ENCODE measurements around the gene FLRT2. TPM values are rescaled to one million over a fixed set of nuclear protein-coding genes. Genes with fewer than 3 reads are reported as not detected.

Gene FLRT2
- polyA plus RNA-seq, 1 donor (not counting 4 experiments of a cell fraction or from before 2014, with no cell fraction given), result 69.2 TPM

DNA sequence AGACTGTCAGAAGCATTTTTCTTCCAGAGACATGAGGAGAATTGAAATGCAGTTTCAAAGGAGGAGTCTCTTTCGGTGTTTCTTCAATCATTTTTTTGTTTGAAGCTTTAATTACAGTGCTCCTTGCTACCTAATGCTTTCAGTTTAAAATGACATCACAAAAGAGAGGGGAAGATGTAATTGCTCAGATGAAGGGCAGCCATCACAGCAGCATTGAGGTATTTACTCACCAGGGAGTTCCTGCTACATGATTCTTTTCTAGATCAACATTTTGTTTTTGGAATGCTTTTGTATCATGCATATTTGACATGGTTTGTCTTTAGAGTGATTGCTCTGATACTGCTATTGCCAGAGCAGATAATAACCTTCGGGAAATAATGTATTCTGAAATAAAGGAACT, 28.6 kb downstream of the FLRT2 start:
- no peaks in the 10 kb centered on the region for H3K27me3 ChIP-seq (ENCODE audit: control insufficient read depth, extremely low read depth, insufficient read depth, low read length)
- H3K4me3 ChIP-seq (ENCODE audit: control insufficient read depth in 2 of 3, extremely low read depth in 1 of 3, insufficient read depth in 2 of 3, low read depth in 1 of 3, low read length in 3 of 3), result no peak overlapping the region
- TF ChIP-seq, protein P1, sequence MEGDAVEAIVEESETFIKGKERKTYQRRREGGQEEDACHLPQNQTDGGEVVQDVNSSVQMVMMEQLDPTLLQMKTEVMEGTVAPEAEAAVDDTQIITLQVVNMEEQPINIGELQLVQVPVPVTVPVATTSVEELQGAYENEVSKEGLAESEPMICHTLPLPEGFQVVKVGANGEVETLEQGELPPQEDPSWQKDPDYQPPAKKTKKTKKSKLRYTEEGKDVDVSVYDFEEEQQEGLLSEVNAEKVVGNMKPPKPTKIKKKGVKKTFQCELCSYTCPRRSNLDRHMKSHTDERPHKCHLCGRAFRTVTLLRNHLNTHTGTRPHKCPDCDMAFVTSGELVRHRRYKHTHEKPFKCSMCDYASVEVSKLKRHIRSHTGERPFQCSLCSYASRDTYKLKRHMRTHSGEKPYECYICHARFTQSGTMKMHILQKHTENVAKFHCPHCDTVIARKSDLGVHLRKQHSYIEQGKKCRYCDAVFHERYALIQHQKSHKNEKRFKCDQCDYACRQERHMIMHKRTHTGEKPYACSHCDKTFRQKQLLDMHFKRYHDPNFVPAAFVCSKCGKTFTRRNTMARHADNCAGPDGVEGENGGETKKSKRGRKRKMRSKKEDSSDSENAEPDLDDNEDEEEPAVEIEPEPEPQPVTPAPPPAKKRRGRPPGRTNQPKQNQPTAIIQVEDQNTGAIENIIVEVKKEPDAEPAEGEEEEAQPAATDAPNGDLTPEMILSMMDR (optimal IDR thresholded peaks at IDR 0.05 in 1 of 3, IDR thresholded peaks at IDR 0.05 in 1 of 3, conservative IDR thresholded peaks at IDR 0.05 in 1 of 3; ENCODE audit: extremely low read depth in 1 of 3, insufficient read depth in 2 of 3, low read length in 3 of 3), result no peak
- no peak for TF ChIP-seq EZH2 (IDR thresholded peaks at IDR 0.05; ENCODE audit: low read length)
- H3K9me1 ChIP-seq (ENCODE audit: control insufficient read depth, extremely low read depth, insufficient read depth, low read length), result no peaks in the 10 kb centered on the region
- no peak overlapping the region for H3K4me2 ChIP-seq (ENCODE audit: control insufficient read depth, extremely low read depth, insufficient read depth, low read depth, low read length)
- H3K4me1 ChIP-seq (ENCODE audit: control insufficient read depth, extremely low read depth, insufficient read depth, low read length), result peaks cover 6% of the 10 kb centered on the region
- no peaks in the 10 kb centered on the region for H4K20me1 ChIP-seq (ENCODE audit: control insufficient read depth, extremely low read depth, insufficient read depth, low read length)
- DNase-seq (ENCODE audit: low read depth, low spot score) (no peak), FAIRE-seq (no peak)
- no peaks in the 10 kb centered on the region for H3K9me3 ChIP-seq (ENCODE audit: control insufficient read depth, low read depth, low read length)
- no peak overlapping the region for H3K27ac ChIP-seq (ENCODE audit: control insufficient read depth, insufficient read depth, low read length)
- no peak overlapping the region for H3K9ac ChIP-seq (ENCODE audit: control insufficient read depth, extremely low read depth, insufficient read depth, low read length)
- H2AFZ ChIP-seq (ENCODE audit: control insufficient read depth, low read length), result no peak overlapping the region
- peaks cover 10 to 39% of the 10 kb centered on the region in 2 experiments for H3K36me3 ChIP-seq (ENCODE audit: control insufficient read depth in 2 of 2, extremely low read depth in 1 of 2, insufficient read depth in 2 of 2, low read length in 2 of 2)
- H3K79me2 ChIP-seq (ENCODE audit: control insufficient read depth, insufficient read depth, low read length), result peaks cover 23% of the 10 kb centered on the region
- dilution Hi-C loops (cut with MboI; ENCODE audit: extremely low pct_ligation_motif_present, low sequenced_read_pairs), result no loop called here

DNA sequence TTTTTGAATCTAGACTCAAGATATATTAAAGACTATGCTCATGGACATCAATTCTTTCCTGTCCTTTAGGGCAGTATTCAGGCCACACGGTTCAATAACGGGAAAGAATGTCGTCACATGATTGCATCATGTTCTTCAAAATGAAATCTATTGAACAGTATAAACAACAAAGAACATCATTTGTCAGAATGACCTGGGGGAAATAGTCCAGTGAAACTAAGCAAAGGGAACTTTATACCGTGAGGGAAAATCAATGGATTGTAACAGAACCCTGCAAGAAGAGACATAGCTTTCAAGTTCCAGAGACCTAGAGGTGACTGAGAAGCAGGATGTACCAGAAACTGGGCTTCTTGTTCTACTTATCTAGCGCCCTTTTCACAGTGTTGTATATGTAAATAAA, 32.7 kb downstream of the FLRT2 start:
- peaks cover 33% of the 10 kb centered on the region for H3K4me1 ChIP-seq (ENCODE audit: control insufficient read depth, extremely low read depth, insufficient read depth, low read length)
- H3K9me1 ChIP-seq (ENCODE audit: control insufficient read depth, extremely low read depth, insufficient read depth, low read length), result no peaks in the 10 kb centered on the region
- no peak overlapping the region for H3K27ac ChIP-seq (ENCODE audit: control insufficient read depth, insufficient read depth, low read length)
- H3K4me2 ChIP-seq (ENCODE audit: control insufficient read depth, extremely low read depth, insufficient read depth, low read depth, low read length), result no peak overlapping the region
- peaks cover 12% of the 10 kb centered on the region for H3K79me2 ChIP-seq (ENCODE audit: control insufficient read depth, insufficient read depth, low read length)
- TF ChIP-seq, protein P1 (optimal IDR thresholded peaks at IDR 0.05 in 1 of 3, IDR thresholded peaks at IDR 0.05 in 1 of 3, conservative IDR thresholded peaks at IDR 0.05 in 1 of 3; ENCODE audit: extremely low read depth in 1 of 3, insufficient read depth in 2 of 3, low read length in 3 of 3), result no peak
- no peak for TF ChIP-seq EZH2 (IDR thresholded peaks at IDR 0.05; ENCODE audit: low read length)
- peaks cover 10 to 36% of the 10 kb centered on the region in 2 experiments for H3K36me3 ChIP-seq (ENCODE audit: control insufficient read depth in 2 of 2, extremely low read depth in 1 of 2, insufficient read depth in 2 of 2, low read length in 2 of 2)
- H3K9me3 ChIP-seq (ENCODE audit: control insufficient read depth, low read depth, low read length), result no peaks in the 10 kb centered on the region
- no peak overlapping the region for H3K9ac ChIP-seq (ENCODE audit: control insufficient read depth, extremely low read depth, insufficient read depth, low read length)
- dilution Hi-C loops (cut with MboI; ENCODE audit: extremely low pct_ligation_motif_present, low sequenced_read_pairs), result no loop called here
- no peak overlapping the region for H2AFZ ChIP-seq (ENCODE audit: control insufficient read depth, low read length)
- no peak overlapping the region for H3K4me3 ChIP-seq (ENCODE audit: control insufficient read depth in 2 of 3, extremely low read depth in 1 of 3, insufficient read depth in 2 of 3, low read depth in 1 of 3, low read length in 3 of 3)
- H4K20me1 ChIP-seq (ENCODE audit: control insufficient read depth, extremely low read depth, insufficient read depth, low read length), result no peaks in the 10 kb centered on the region
- DNase-seq (ENCODE audit: low read depth, low spot score) (no peak), FAIRE-seq (no peak)
- H3K27me3 ChIP-seq (ENCODE audit: control insufficient read depth, extremely low read depth, insufficient read depth, low read length), result no peaks in the 10 kb centered on the region
